ENCODE data around the gene FGA.

Gene FGA

DNA sequence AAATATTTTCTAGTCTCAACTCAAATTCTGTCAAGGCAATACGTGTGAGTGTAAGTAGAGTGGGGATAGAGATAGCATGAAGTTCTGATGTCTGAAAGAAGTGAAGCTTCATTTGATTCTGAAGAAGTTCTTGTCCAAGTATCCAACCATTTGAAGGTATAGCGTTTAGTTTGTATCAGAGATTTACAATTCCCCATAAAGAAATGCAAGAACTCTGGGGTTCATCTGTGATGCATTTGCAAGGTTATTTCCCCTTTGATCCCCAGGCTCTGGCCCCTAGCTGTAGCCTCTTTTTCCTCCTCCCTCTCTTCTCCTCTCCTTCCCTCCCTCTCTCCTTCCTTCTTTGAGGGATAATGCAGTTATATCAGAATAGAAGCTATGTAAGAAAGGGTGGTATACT lies 7.8 kb downstream of the FGA start:
- no peaks in the 10 kb centered on the region for H3K4me1 Mint-ChIP-seq (ENCODE audit: low read depth)
- H3K36me3 Mint-ChIP-seq (ENCODE audit: low read depth) = no peaks in the 10 kb centered on the region
- H3K9me3 Mint-ChIP-seq = no peaks in the 10 kb centered on the region
- no peak overlapping the region for H3K27ac Mint-ChIP-seq
- DNase-seq (ENCODE audit: low spot score) = no peak
- H3K27me3 Mint-ChIP-seq (ENCODE audit: low read depth) = peaks cover 3% of the 10 kb centered on the region
- H3K4me3 Mint-ChIP-seq = no peak overlapping the region

DNA sequence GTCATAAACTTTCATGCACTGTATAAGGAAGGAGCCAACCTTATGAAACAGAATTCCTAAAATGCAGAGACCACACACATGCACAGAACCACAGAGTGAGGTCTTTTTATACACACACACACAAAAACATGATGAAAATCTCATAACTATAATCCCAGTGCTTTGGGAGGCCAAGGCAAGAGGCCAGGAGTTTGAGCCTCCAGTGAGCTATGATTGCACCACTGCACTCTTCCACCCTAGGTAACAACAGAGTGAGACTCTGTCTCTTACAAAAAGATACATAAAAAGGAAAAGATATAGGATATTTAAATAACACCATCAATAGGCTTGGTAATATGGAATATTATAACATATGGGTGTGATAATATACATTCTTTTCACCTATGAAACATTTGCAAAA lies 10.6 kb downstream of the FGA start:
- Mint-ChIP-seq H3K4me1 (ENCODE audit: low read depth) (no peaks in the 10 kb centered on the region), H3K27me3 (ENCODE audit: low read depth) (peaks cover 3% of the 10 kb centered on the region), H3K9me3 (no peaks in the 10 kb centered on the region), H3K36me3 (ENCODE audit: low read depth) (no peaks in the 10 kb centered on the region), H3K27ac (no peak overlapping the region), H3K4me3 (no peak overlapping the region)
- no peak for DNase-seq (ENCODE audit: low spot score)

GRCh38 chr4:154578919-154579318 lies 11.6 kb downstream of the FGA start:
- Mint-ChIP-seq H3K4me3 (no peak overlapping the region), H3K9me3 (no peaks in the 10 kb centered on the region), H3K27ac (no peak overlapping the region), H3K4me1 (ENCODE audit: low read depth) (no peaks in the 10 kb centered on the region), H3K27me3 (ENCODE audit: low read depth) (peaks cover 3% of the 10 kb centered on the region), H3K36me3 (ENCODE audit: low read depth) (no peaks in the 10 kb centered on the region)
- no peak for DNase-seq (ENCODE audit: low spot score)

GRCh38 chr4:154577324-154577723 lies 13.2 kb downstream of the FGA start:
- peaks cover 3% of the 10 kb centered on the region for H3K27me3 Mint-ChIP-seq (ENCODE audit: low read depth)
- H3K27ac Mint-ChIP-seq = no peak overlapping the region
- H3K4me3 Mint-ChIP-seq = no peak overlapping the region
- no peaks in the 10 kb centered on the region for H3K9me3 Mint-ChIP-seq
- DNase-seq (ENCODE audit: low spot score) = no peak
- no peaks in the 10 kb centered on the region for H3K36me3 Mint-ChIP-seq (ENCODE audit: low read depth)
- H3K4me1 Mint-ChIP-seq (ENCODE audit: low read depth) = no peaks in the 10 kb centered on the region

- no peaks in the 10 kb centered on the region for H3K36me3 Mint-ChIP-seq (ENCODE audit: low read depth)
- H3K4me3 Mint-ChIP-seq = no peak overlapping the region
Measured at GRCh38 chr4:154574311-154574710, 16.2 kb downstream of the FGA start.

DNA sequence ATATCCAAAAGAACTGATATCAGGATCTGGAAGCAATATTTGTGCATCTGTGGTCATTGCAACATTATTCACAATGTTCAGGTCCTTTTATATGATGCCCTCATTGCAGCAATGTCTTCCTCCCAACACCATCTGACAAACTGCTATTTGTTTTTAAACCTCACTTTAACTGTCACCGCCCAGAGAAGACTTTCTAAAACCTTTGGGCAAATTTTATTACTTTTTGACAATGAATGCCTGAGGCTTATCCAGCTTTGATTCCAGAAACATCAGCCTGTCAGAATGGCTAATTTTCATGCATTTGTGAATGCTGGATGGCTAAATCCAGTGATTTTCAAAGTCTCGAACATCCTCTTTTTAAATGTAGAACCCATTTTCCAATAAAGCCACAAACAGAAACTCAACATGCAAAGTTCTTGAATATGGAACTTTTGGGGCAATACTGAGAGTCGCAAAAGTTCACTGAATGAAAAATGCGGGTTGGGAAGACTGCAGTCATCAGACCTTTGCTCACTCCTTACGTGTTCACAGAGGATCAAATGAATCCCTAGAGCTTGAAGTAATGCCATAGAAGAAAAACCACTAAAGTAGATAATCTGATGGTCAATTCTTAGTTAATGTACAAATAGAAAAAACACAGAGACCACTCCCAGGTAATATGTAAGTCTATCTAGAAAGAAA lies 17.2 kb downstream of the FGA start:
- H3K4me1 Mint-ChIP-seq (ENCODE audit: low read depth) = no peaks in the 10 kb centered on the region
- H3K4me3 Mint-ChIP-seq = no peak overlapping the region
- H3K27me3 Mint-ChIP-seq (ENCODE audit: low read depth) = no peaks in the 10 kb centered on the region
- no peaks in the 10 kb centered on the region for H3K36me3 Mint-ChIP-seq (ENCODE audit: low read depth)
- no peak overlapping the region for H3K27ac Mint-ChIP-seq
- H3K9me3 Mint-ChIP-seq = no peaks in the 10 kb centered on the region
- no peak for DNase-seq (ENCODE audit: low spot score)

More at GRCh38 chr4:154574311-154574710, 16.2 kb downstream of the FGA start:
- no peak for DNase-seq (ENCODE audit: low spot score)
- H3K27ac Mint-ChIP-seq = no peak overlapping the region
- no peaks in the 10 kb centered on the region for H3K4me1 Mint-ChIP-seq (ENCODE audit: low read depth)
- H3K27me3 Mint-ChIP-seq (ENCODE audit: low read depth) = peaks cover 3% of the 10 kb centered on the region
- H3K9me3 Mint-ChIP-seq = no peaks in the 10 kb centered on the region

DNA sequence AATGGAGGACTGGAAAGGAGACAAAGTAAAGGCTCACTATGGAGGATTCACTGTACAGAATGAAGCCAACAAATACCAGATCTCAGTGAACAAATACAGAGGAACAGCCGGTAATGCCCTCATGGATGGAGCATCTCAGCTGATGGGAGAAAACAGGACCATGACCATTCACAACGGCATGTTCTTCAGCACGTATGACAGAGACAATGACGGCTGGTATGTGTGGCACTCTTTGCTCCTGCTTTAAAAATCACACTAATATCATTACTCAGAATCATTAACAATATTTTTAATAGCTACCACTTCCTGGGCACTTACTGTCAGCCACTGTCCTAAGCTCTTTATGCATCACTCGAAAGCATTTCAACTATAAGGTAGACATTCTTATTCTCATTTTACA lies 21.0 kb downstream of the FGA start:
- no peaks in the 10 kb centered on the region for H3K4me1 Mint-ChIP-seq (ENCODE audit: low read depth)
- H3K36me3 Mint-ChIP-seq (ENCODE audit: low read depth) = no peaks in the 10 kb centered on the region
- H3K27me3 Mint-ChIP-seq (ENCODE audit: low read depth) = no peaks in the 10 kb centered on the region
- no peak overlapping the region for H3K27ac Mint-ChIP-seq
- no peak overlapping the region for H3K4me3 Mint-ChIP-seq
- DNase-seq (ENCODE audit: low spot score) = no peak
- H3K9me3 Mint-ChIP-seq = no peaks in the 10 kb centered on the region

DNA sequence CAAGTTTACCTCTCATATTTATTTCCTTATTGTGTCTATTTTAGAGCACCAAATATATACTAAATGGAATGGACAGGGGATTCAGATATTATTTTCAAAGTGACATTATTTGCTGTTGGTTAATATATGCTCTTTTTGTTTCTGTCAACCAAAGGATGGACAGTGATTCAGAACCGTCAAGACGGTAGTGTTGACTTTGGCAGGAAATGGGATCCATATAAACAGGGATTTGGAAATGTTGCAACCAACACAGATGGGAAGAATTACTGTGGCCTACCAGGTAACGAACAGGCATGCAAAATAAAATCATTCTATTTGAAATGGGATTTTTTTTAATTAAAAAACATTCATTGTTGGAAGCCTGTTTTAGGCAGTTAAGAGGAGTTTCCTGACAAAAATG lies 21.5 kb downstream of the FGA start:
- H3K27ac Mint-ChIP-seq = no peak overlapping the region
- H3K4me1 Mint-ChIP-seq (ENCODE audit: low read depth) = no peaks in the 10 kb centered on the region
- no peaks in the 10 kb centered on the region for H3K27me3 Mint-ChIP-seq (ENCODE audit: low read depth)
- no peaks in the 10 kb centered on the region for H3K36me3 Mint-ChIP-seq (ENCODE audit: low read depth)
- H3K4me3 Mint-ChIP-seq = no peak overlapping the region
- H3K9me3 Mint-ChIP-seq = no peaks in the 10 kb centered on the region
- DNase-seq (ENCODE audit: low spot score) = no peak

GRCh38 chr4:154566639-154567204 lies 23.8 kb downstream of the FGA start:
- Mint-ChIP-seq H3K36me3 (ENCODE audit: low read depth) (no peaks in the 10 kb centered on the region), H3K9me3 (no peaks in the 10 kb centered on the region), H3K27me3 (ENCODE audit: low read depth) (peaks cover 2% of the 10 kb centered on the region), H3K4me1 (ENCODE audit: low read depth) (no peaks in the 10 kb centered on the region), H3K27ac (no peak overlapping the region), H3K4me3 (no peak overlapping the region)
- DNase-seq (ENCODE audit: low spot score) = no peak

DNA sequence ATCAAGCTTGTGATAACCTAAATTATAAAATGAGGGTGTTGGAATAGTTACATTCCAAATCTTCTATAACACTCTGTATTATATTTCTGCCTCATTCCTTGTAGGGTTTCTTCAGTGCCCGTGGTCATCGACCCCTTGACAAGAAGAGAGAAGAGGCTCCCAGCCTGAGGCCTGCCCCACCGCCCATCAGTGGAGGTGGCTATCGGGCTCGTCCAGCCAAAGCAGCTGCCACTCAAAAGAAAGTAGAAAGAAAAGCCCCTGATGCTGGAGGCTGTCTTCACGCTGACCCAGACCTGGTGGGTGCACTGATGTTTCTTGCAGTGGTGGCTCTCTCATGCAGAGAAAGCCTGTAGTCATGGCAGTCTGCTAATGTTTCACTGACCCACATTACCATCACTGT lies 24.8 kb downstream of the FGA start:
- Mint-ChIP-seq H3K4me1 (ENCODE audit: low read depth) (no peaks in the 10 kb centered on the region), H3K36me3 (ENCODE audit: low read depth) (no peaks in the 10 kb centered on the region), H3K27ac (no peak overlapping the region), H3K27me3 (ENCODE audit: low read depth) (peaks cover 4% of the 10 kb centered on the region), H3K9me3 (no peaks in the 10 kb centered on the region), H3K4me3 (no peak overlapping the region)
- no peak for DNase-seq (ENCODE audit: low spot score)

DNA sequence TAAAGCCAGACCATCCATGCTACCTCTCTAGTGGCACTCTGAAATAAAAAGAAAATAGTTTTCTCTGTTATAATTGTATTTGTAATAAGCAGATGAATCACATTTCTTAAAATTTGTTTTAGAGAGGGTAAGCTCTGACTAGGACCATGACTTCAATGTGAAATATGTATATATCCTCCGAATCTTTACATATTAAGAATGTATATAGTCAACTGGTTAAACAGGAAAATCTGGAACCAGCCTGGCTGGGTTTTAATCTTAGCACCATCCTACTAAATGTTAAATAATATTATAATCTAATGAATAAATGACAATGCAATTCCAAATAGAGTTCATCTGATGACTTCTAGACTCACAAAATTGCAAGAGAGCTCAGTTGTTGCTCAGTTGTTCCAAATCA lies 26.2 kb downstream of the FGA start:
- no peaks in the 10 kb centered on the region for H3K36me3 Mint-ChIP-seq (ENCODE audit: low read depth)
- no peaks in the 10 kb centered on the region for H3K4me1 Mint-ChIP-seq (ENCODE audit: low read depth)
- DNase-seq (ENCODE audit: low spot score) = no peak
- no peak overlapping the region for H3K4me3 Mint-ChIP-seq
- no peaks in the 10 kb centered on the region for H3K9me3 Mint-ChIP-seq
- peaks cover 4% of the 10 kb centered on the region for H3K27me3 Mint-ChIP-seq (ENCODE audit: low read depth)
- H3K27ac Mint-ChIP-seq = no peak overlapping the region

- Mint-ChIP-seq H3K36me3 (ENCODE audit: low read depth) (no peaks in the 10 kb centered on the region), H3K9me3 (no peaks in the 10 kb centered on the region), H3K4me3 (no peak within 1 kb of the TSS), H3K4me1 (ENCODE audit: low read depth) (no peaks in the 10 kb centered on the region), H3K27me3 (ENCODE audit: low read depth) (peaks cover 4% of the 10 kb centered on the region), H3K27ac (no peak within 1 kb of the TSS)
- no peak for DNase-seq (ENCODE audit: low spot score)
Measured at GRCh38 chr4:154562697-154563254, 27.8 kb downstream of the FGA start, which contains the start of gene FGB. Gene FGB, plus strand, starts transcription at chr4:154563011. Its CDS starts 8 bp downstream, at chr4:154563019.

DNA sequence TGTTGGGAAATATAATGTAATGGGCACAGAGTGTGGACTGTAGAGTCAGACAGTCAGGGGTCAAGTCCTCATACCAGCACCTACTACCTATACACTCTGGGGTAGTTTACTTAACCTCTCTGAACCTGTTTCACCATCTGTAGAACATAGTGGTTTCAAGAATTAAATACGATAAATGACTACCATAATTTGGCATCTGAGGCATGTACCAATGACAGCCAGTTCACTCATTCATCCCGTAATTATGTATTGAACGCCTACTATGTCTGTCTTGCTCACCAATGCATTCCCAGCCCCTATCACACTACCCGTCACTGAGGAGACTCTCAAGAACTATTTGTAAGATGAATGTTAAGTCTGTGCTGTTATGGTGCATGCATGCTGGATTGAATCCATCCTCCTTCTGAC lies 29.7 kb downstream of the FGA start:
- no peak overlapping the region for H3K4me3 Mint-ChIP-seq
- H3K27me3 Mint-ChIP-seq (ENCODE audit: low read depth) = peaks cover 4% of the 10 kb centered on the region
- no peaks in the 10 kb centered on the region for H3K36me3 Mint-ChIP-seq (ENCODE audit: low read depth)
- DNase-seq (ENCODE audit: low spot score) = no peak
- H3K9me3 Mint-ChIP-seq = no peaks in the 10 kb centered on the region
- H3K27ac Mint-ChIP-seq = no peak overlapping the region
- H3K4me1 Mint-ChIP-seq (ENCODE audit: low read depth) = no peaks in the 10 kb centered on the region

GRCh38 chr4:154560419-154560801 lies 30.1 kb downstream of the FGA start:
- Mint-ChIP-seq H3K9me3 (no peaks in the 10 kb centered on the region), H3K27ac (no peak overlapping the region), H3K27me3 (ENCODE audit: low read depth) (peaks cover 4% of the 10 kb centered on the region), H3K4me1 (ENCODE audit: low read depth) (no peaks in the 10 kb centered on the region), H3K36me3 (ENCODE audit: low read depth) (no peaks in the 10 kb centered on the region), H3K4me3 (no peak overlapping the region)
- DNase-seq (ENCODE audit: low spot score) = no peak
